Right kidney (tissue), 1 donor: ENCODE data around the gene ATOSA.

ENCODE experiments used
- DNase-seq: peaks from one replicate; pipeline ENCODE4 v3.0.0-alpha.2; 2016

Gene ATOSA

DNA sequence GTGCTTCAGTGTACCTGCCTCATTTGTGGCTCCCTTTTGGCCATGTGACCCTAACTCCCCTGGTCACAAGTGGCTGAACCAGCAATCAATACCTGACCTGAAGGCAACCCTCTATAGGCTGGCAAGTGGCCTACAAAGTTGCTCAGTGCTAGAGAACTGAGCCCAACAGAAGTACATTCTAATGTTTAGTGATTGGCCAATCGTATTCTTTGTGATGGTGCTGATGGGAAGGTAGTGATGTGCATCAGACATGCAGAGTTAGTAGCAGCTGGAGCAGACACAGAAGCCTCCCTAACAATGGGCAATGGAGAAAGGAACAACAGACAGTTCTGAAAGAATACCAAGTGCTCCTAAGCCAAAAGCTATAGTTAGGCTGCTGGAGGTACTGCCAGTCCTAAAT lies 10.4 kb upstream of the ATOSA start:
- DNase-seq, result no peak

DNA sequence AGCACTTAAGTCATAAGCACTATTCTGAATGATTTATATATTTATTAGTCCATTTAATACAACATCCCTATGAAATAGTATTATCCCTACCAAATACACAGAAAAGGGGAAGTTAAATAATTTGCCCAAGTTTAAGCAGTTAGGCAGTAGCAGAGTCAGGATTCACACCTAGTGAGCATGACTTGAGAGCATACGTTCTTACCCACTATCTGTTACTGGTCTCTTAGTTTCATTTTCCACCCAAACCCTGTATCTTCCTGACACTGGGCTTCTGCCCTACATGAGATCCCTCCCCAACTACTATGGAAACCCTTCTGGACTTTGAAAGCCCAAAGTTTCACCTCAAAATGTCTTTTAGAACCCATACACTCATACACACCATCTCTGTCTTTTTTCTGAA lies 4.4 kb upstream of the ATOSA start:
- DNase-seq, result no peak

DNA sequence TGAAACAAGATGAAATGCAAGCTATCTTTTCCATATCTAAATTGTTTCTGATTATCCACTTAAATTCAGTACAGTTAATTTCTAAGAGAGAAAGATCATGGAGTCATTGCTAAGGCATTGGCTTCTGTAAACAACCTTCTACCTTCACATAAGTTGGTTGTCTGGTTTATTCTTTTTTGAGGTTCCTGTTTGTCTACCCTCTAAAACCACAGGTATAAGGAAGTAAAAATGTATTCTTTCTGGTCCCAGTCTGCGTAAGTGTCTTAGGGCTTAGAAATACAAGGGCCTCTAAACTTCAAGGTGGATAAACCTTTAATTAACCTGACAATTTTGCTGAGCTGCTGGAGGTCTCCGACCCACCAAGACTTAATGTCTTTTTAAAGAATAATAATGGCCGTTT lies 3.6 kb upstream of the ATOSA start:
- DNase-seq, result no peak

DNA sequence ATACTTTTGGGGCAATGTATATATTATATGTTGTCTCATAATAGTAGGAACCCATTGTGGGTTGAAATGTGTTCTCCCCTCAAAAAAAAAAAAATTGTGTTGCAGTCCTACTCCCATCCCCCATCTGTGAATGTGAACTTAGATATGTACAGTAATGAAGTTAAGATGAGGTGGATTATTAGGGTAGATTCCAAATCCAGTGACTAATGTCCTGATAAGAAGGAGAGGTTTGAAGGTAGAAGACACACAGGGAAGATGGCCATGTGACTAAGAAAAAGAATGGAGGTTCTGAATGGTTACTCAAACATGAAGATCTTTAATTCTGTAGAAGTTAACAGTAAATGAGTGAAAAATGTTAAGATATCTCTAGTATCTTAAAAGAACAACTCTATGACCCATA lies 3.0 kb upstream of the ATOSA start:
- DNase-seq, result no peak

DNA sequence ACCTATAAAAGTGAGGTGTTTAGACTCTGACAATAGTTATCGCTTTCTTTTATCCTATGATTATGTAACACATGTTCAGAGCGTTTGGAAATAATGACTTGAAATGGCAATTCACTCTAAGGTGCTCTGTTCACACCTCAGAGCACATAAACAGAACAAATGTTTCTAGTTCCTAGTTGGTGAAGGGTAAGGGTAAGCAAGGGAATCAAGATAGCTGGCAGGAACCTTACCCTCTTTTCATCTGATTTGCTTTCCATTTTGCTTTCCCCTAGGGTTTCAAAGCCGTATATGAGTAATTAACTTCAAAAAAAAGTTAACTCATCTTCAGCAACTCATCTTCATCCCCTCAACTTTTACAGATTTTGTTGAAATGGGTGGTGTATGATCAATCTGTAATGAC lies 2.3 kb upstream of the ATOSA start:
- no peak for DNase-seq

DNA sequence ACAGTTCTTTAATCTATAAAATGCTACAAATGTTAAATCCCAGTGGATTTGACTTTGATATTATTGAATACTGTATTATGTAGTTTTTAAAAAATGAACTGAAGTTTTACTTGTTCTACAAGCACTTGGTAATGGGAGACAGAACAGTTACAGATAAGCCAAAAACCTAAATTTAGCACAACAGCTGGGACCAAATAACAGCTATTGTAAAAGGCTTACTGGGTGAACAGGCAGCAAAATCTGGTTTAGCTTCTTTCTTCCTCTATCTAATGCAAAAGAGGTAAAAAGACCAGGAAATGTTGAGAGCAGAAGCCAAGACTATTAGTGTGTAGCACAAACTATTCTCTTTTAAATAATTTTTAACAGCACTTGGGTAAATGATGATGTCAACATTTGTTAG lies 1.6 kb upstream of the ATOSA start:
- no peak for DNase-seq

DNA sequence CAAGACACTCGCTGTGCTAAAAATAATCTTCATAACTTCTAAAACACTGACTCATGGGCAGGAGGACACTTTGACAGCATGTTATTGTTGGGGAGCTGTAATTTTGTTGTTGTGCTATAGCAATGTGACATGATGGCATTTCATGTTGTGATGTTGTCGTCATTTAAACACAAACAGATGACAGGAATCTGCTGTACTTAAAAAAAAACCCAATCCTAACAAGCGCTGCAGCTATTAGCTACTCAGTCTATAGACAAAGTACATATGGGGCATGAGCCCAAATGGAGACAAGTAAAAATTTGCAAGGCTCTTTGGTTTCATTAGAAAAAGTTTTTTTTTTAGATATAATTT lies 828 bp upstream of the ATOSA start:
- peak; percentile 41 for DNase-seq

DNA sequence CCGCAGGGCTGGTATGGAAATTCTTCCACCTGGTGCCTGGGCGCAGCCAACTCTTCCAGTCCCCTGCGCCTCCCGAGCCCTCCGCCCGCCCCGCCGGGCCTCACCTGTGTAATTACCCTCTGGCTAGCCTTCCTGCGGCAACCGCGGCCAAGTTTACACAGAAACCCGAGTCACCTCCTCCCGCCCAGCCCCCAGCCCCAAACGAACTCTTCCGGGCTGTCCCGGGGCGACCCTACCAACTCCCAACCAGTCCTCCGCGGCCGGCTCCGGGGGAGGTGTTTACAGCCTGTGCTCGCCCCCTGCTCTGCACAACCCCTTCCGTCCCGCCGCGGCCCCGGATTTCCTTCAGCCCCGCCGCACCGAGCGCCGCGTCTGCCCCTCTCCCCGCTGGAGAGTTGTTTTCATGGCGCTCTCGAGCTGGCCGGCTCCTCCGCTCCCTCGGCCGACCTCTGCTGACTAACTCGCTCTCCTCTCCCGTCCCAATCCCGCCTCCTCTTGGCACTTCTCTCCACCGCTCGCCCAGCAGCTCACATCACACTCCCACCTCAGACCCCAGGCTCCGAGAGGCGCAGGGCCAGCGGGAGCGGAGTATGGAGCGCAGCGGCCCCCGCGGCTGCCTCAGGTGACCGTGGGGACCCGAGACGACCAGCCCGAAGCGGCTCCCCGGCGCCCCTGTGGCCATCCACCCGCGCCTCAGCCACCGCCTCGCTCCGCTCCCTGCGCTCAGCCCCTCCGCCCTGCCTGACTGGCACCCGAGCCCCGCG lies 538 bp downstream of the ATOSA start:
- peak; percentile 93 for DNase-seq

DNA sequence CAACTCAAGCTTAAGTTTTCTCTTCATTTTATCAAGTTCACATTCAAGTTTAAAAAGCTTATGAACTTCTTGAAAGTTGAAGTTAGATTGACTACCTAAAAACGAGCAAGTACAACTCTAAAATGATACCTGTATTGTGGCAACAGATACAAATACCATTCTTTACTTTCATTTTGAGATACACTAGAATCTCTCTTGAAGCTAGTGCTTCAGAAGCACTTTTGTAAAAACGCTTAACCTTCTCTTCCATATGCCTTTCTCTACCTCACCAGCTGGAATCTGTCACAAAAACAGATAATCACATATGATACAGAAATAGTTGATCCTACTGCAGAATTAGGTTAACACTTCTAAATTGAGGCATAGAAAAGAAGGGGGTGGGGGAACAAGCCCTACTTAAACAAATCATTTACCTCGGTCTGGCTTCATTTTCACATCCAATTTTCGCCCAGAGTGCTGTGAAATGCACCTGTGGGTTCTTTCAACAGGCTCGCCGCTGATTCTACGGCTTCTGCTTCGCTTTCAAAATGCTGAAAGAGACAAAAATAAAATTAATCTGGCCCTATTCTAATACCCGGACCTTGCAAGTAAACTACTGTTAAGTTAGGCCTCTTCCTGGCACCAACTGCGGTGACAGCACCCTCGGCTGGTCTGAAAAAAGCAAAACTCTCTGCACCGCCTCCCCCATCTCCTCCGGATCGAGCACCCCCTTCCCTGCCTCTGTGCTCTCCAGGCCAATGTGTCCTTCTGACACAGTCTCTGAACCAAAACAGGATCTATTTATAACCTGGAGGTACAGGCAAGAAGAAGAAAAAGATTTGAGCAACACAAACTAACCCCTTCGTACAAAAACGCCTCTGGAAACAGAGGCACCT lies 1.4 kb downstream of the ATOSA start:
- DNase-seq, result peak; percentile 84

DNA sequence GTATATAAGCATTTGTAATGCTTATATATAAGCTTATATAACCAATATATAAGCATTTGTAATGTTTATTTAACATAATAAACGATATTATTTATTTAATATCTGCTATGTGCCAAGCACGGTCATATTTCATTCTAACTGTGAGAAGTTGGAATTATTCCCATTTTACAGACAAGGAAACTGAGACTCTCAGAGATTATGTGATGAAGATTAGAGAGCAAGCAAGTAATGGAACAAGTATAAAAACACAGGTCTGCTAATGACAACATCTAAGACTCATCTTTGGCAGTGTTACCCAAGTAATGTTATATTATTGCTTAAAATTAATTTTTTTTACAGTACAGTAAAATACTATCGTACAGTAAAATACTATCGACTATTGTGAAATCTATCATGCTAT lies 4.4 kb downstream of the ATOSA start:
- DNase-seq, result no peak

DNA sequence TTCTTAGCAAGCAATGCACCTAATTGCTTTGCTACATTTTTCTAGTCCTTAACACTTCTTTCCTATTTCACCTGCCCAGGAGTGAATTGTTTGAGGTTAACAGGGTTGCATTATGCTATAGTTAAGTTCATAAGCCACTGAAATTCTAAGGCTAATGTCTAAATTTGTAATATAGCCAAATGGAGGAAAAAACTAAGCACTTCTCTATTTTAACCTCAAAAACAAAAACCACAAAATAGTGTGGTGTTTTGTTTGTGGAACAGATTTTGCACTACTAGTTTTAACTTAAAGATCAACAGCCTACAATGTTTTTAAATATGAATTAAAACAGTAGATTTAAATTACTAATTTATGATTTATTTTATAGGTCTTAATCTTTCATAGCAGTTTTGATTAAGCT lies 5.5 kb downstream of the ATOSA start:
- no peak for DNase-seq

DNA sequence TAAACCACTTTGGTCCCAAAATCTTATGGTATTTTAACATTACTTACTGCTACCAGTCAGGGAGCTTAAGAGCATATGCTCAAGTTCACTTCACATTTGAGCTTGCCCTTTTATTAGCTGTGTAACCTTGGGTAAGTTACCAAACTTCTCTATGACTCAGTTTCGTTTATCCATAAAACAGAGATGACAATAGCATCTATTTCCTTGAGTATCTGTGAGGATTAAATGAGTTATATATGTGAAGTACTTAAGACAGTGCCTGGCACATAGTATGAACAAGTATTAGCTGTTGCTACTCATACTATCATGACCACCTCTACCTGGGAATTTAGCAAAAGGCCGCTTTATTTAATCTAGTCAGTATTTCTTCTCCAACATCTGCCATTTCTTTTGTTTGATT lies 5.9 kb downstream of the ATOSA start:
- DNase-seq, result no peak

DNA sequence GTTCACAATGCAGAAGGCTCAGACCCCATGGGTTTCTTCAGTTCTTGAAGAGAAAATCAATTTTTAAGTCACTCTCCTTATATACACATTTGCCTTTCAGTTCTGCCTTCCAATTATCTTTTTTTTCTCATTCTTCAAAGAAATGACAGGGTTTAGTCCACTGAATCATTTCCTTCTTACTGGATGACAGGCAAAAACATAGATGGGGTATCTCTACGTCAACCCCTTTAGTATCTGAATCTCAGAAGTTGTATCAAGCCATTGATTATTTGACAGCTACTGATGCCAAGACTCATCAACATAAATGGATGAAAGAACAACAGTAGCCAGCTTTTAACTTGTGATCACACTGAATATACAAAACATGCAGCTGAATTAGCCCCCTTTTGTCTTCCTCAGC lies 6.5 kb downstream of the ATOSA start:
- DNase-seq, result no peak

DNA sequence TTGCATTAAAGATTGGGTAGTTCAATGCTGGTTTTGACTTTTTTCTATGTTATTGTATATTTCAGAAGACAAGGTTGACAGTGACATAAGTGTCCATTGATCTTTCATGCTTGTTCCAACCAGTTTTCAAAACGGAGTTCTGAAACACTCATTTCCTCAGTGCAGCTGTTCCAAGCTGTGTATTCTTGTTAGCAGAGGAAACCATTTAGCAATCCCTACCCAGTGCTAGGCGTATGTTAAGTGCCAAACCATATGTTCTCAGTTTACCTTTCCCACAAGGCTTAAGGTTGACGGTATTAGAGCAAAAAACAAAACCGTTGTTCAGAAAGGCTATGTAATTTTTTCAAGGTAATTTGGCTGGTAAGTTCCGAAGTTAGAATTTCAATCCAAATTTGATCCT lies 9.1 kb downstream of the ATOSA start:
- no peak for DNase-seq

DNA sequence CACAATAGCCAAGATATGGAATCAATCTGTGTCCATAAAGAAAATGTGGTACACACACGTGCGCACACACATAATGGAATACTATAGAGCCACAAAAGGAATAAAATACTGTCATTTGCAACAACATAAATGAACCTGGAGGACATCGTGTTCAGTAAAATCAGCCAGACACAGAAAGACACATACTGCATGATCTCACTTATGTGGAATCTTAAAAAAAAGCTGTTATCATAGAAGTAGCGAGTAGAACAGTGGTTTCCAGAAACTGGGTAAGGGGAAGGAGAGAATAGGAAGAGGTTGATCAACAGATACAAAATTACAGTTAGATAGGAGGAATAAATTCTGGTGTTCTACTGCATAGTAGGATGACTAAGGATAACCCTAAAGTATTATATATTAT lies 11.1 kb downstream of the ATOSA start:
- DNase-seq, result no peak

DNA sequence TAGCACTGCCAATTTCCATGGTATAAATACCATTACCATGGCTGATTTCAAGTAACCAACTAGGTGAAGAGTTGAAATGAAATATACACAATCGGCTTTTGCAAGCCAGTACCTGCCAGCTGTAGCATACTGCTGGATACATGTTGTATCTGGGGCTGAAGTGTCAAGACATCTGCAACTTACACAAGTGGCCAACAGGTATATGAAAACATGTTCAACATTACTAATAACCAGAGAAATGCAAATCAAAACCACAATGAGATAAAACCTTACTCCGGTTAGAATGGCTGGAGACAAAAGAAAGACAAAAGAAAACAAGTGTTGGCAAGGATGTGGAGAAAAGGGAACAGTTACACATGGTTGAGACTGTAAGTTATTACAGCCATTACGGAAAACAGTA lies 11.6 kb downstream of the ATOSA start:
- no peak for DNase-seq

DNA sequence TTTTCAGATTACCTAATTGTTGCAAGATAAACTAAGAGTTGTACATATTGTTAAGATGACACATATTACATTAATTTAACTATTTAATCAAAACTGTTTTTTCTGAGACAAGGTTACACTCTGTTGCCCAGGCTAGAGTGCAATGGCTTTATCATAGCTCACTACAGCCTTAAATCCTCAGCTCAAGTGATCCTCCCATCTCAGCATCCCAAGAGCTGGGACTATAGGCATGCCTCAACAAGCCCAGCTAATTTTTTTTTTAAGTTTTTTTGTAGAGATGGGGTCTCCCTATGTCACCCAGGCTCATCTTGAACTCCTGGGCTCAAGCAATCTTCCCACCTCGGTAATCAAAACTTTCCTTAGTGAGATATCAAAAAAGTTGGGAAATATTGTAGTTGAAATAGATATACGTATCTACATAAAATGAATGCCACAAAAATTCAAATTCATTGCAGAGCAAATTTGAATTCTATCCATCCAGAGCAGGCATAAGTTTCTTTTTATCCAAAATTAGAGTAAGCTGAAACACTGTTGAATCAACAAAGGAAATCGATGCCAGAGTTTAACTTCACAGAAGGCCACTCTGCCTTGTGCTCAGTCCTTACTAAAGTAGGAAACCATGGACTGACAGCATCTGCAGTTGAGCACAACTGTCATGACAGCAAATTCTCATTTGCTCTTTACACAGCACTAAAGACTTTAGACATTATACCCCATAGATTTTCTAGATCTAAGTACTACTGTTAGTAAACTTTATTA lies 15.5 kb downstream of the ATOSA start:
- no peak for DNase-seq

DNA sequence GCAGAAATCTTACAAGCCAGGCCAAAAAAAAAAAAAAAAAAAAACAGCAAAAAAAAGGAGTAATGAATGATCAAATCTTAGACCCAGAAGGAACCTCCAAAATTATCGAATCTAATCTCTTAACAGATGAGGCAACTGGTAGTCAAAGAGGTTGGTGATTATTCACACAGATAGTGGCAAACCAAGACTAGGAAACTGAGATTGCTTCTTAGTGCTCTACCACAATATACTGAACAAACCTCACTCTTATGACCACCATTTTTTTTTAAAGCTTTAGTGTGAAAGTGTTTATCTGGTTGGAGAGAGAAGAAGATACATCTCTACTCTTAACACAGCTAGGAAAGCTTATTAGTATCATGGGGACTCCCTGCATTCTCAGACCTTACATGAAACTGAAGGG lies 17.3 kb downstream of the ATOSA start:
- DNase-seq, result no peak

DNA sequence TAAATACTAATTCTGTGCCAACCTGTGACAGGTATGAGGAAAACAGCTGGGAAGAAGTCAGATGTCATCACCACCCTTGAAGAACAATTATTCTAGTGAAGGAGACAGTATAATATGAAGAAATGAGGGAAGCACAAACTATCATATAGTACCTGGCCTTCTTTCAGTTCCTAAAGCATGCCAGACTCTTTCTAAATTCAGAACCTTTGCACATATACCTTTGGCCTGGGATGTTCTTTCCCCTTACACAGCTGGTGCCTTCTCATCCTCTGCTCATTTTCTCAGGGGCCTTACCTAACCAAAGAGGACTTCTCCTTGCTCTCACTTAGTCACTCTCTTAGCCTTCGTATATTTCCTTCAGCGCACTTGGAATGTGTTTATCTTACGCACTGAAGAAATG lies 19.0 kb downstream of the ATOSA start:
- DNase-seq, result no peak

DNA sequence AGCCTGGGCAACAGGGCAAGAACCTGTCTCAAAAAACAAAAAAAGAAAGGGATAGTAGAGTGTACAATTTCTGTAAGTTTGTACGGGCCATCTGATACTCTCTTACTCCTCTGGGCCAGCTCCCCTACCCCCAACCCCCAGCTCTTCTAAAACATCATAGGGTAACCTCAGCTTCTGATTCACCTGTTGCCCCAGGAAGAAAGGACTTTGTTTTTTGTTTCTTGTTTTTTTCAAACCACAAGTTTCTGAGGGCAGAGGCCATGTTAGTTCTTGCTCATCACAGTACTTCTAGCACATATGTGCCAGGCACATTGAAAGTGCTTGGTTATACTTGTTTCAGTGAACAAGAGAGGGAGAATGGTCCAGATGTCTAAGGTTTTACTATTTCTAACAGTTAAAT lies 20.2 kb downstream of the ATOSA start:
- no peak for DNase-seq

DNA sequence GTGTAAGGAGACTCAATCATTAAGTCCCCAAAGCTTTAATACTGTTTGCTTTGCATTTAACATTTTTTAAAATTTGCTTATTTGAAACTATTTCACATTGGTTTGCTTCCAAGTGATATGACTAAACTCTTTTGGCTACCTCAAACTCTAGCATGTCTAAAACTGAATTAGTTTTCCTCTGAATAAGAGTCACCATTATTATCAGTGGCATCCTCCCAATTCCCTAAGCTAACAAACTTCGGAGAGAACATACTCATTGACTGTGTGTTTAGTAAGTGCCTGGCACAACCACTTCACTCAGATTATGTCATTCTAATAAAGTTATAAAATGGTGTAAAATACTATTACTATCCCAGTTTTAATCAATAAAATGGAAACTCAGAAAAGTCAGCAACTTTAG lies 21.9 kb downstream of the ATOSA start:
- no peak for DNase-seq

DNA sequence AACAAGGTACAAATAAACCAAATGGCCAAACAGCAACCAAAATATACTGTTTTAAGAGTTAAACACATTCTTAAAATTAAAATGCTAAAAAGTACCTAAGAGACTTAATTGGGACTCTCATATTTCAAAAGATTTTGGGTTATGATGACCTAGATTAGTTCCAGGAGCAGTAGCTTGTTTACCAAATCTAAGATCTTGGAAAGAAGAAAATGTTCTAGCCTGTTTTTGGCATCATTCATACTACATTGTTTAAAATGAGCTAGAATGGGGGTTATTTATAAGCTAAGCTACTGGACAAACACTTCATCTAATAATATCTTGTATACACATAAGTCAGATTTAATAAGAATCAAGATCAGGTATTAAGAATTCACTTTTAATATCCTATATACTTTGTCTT lies 22.8 kb downstream of the ATOSA start:
- DNase-seq, result no peak

DNA sequence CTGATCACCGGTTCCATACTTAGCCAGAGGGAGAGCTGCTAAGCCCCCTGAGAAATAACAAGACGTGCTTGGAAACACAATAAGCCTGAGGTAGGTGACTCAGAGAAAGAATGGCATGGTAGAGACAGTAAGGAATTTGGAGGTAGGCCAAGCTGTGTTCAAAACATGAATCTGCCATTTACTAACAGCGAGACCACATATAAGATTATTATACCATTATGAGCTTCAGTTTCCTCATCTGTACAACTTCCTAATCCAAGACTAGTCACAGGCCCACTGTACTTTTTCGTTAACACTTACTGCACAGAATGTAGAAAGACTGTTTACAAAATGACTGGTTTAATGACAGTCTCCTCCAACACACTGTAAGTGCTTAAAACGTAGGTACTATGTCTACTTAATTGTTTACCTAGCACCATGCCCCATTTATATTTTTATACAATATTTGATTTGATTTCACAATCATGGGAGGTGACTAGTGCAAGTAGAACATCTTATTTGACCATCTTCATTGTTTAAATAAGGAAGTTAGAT lies 25.7 kb downstream of the ATOSA start:
- DNase-seq, result peak; percentile 11
